SK-N-MC (cell line): Measurements from ENCODE around the gene SDCBP2.

Experiments used
- EZH2 ChIP-seq: fragments of 200-600 bp; sonication (generic); IDR thresholded peaks from one replicate; pipeline ENCODE4 v1.6.1; 2017; ENCODE audit warnings: antibody characterized with exemption
- POLR2AphosphoS5 ChIP-seq: IDR thresholded peaks from 2 replicates; pipeline ENCODE4 v1.6.1; 2012; ENCODE audit warnings: mild to moderate bottlenecking, low read depth, low read length, borderline replicate concordance

- TF ChIP-seq EZH2 (no peak), POLR2AphosphoS5 (no peak)
Measured at GRCh38 chr20:1305712-1306111, 23.2 kb downstream of the SDCBP2 start.
